Lower lobe of right lung (tissue), 2 donors: Measurements from ENCODE around the gene TIGD7. TPM values are rescaled to one million over a fixed set of nuclear protein-coding genes. Genes with fewer than 3 reads are reported as not detected.
"Not testable (repeated sequence)": the region's sequence is repeated elsewhere in the genome, so short reads cannot be mapped to it uniquely, and the experiment has no call there.

Experiments used
- ATAC-seq, 2 donors: fragments of 200-7000 bp; cut with Tn5 transposase; one replicate each; pipeline ENCODE4 v1.9.1; 2020 to 2022; ENCODE audit warnings: mild to moderate bottlenecking in 2 of 2, moderate library complexity in 2 of 2
- DNase-seq: peaks from one replicate; pipeline ENCODE4 v3.0.0-alpha.2; 2020
- H3K27ac ChIP-seq: fragments of 200-600 bp; one replicate; pipeline ENCODE4 v1.8.0; 2022
- H3K27me3 ChIP-seq: fragments of 200-600 bp; one replicate; pipeline ENCODE4 v1.8.0; 2022; ENCODE audit warnings: low read depth
- H3K36me3 ChIP-seq: fragments of 200-600 bp; one replicate; pipeline ENCODE4 v1.8.0; 2022; ENCODE audit warnings: mild to moderate bottlenecking
- H3K4me1 ChIP-seq: fragments of 200-600 bp; one replicate; pipeline ENCODE4 v1.8.0; 2022
- H3K4me3 ChIP-seq: fragments of 200-600 bp; one replicate; pipeline ENCODE4 v1.8.0; 2022; ENCODE audit warnings: mild to moderate bottlenecking
- H3K9me3 ChIP-seq: fragments of 200-600 bp; one replicate; pipeline ENCODE4 v1.8.0; 2022
- intact Hi-C: fragments of 100-400 bp; cut with DNase I; formaldehyde crosslinking; loops from one replicate; pipeline ENCODE4 v1.11.0; 2022
- total RNA-seq: library from RNA; stranded (reverse); fragmentation: NEBNext Ultra II Directional; extraction: Animal tissue kit (Norgen Biotek cat#: 25700); gene quantifications from one replicate; pipeline ENCODE4 v1.2.1, GENCODE V29; 2021
- TF ChIP-seq, protein P1 (sequence below): fragments of 200-600 bp; IDR thresholded peaks from one replicate; pipeline ENCODE4 v1.8.0; 2022; ENCODE audit warnings: antibody characterized with exemption, mild to moderate bottlenecking
- donor health status: DM: no; HTN: yes; CAD: no; lungs with severe emphysema.

The TIGD7 gene
- total RNA-seq, 1 donor from 2014 or later = 5.3 TPM

DNA sequence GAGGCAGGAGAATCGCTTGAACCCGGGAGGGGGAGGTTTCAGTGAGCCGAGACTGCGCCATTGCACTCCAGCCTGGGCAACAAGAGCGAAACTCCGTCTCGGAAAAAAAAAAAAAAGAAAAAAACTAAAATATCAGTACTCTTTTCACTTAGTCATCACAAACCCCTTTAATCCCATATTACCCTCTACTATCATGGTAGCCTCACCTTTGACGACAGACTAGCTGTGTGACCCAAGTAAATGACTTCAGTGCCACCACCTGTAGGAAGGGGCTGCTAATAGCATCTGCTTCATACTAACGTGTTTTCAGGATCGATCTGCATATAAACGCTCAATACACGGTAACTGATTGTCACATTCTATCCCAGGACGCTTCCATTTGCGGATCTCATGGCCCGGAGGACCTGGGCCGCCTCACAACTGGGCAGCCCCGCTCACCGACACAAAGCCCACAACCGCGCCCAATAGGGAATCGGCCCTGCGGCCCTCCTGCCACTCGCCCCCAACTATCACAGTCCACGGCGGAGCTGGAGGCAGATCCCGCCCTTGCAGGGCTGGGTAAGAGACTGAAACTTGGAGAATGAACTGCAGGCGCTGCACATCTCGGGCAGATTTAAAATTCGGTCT lies 23.0 kb downstream of the TIGD7 start:
- Histone ChIP-seq H3K36me3 (peaks cover 19% of the 10 kb centered on the region), H3K9me3 (peaks cover 11% of the 10 kb centered on the region), H3K4me3 (peak overlapping the region; percentile 75), H3K27me3 (no peaks in the 10 kb centered on the region), H3K27ac (peak overlapping the region; percentile 99), H3K4me1 (peaks cover 28% of the 10 kb centered on the region)
- intact Hi-C loops = no loop called here
- TF ChIP-seq, protein P1, sequence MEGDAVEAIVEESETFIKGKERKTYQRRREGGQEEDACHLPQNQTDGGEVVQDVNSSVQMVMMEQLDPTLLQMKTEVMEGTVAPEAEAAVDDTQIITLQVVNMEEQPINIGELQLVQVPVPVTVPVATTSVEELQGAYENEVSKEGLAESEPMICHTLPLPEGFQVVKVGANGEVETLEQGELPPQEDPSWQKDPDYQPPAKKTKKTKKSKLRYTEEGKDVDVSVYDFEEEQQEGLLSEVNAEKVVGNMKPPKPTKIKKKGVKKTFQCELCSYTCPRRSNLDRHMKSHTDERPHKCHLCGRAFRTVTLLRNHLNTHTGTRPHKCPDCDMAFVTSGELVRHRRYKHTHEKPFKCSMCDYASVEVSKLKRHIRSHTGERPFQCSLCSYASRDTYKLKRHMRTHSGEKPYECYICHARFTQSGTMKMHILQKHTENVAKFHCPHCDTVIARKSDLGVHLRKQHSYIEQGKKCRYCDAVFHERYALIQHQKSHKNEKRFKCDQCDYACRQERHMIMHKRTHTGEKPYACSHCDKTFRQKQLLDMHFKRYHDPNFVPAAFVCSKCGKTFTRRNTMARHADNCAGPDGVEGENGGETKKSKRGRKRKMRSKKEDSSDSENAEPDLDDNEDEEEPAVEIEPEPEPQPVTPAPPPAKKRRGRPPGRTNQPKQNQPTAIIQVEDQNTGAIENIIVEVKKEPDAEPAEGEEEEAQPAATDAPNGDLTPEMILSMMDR = no peak
- peak; percentile 50 to 59 for ATAC-seq
- DNase-seq = no peak

DNA sequence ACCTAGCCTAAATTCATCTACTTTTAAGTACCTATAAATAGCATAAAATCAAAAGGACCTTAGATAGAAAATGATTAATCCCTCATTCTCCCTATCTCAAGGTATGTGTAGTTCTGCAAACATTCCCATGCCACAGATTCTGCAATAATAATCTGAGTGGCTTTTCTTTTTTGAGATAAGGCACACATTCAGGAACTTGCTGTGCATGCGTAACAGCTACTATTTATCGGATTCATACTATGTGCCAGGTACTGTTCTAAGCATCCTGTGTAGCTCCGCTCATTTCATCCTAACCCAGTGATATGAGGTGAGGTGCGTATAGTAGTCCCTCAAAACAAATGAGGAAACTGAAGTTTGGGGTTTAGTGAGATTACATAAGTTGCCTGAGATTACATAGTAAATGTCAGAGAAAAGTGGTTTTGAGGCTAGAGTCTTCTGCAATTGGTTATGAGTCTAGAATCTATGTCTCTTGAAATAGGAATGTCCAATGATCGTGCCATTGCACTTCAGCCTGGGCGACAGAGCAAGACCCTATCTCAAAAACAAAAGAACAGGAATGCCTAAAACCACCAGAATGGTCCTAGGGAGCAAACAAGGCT lies 23.9 kb downstream of the TIGD7 start:
- ATAC-seq (no peak), DNase-seq (no peak)
- H3K36me3 ChIP-seq = peaks cover 10% of the 10 kb centered on the region
- H3K27ac ChIP-seq = no peak overlapping the region
- H3K4me3 ChIP-seq = no peak overlapping the region
- H3K9me3 ChIP-seq = peaks cover 2% of the 10 kb centered on the region
- H3K27me3 ChIP-seq = no peaks in the 10 kb centered on the region
- intact Hi-C loops = no loop called here
- H3K4me1 ChIP-seq = peaks cover 28% of the 10 kb centered on the region
- TF ChIP-seq, protein P1 = no peak

DNA sequence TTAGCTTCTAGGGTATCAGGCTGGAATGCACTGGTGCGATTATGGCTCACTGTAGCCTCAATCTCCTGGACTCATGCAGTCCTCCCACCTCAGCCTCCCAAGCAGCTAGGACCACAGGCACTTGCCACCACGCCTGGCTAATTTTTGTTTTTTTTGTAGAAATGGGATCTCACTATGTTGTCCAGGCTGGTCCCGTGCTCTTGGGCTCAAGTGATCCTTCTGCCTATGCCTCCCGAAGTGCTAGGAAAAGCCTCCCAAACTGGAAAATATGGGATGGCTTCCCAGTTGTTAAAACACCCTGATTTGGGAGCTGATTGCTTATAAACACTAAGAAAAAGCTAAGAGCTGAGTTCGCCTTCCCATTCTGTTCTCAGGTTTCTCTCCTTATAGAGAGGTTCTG lies 28.6 kb downstream of the TIGD7 start:
- Histone ChIP-seq H3K27me3 (no peaks in the 10 kb centered on the region), H3K36me3 (no peaks in the 10 kb centered on the region), H3K4me3 (no peak overlapping the region), H3K4me1 (peaks cover 3% of the 10 kb centered on the region), H3K27ac (no peak overlapping the region), H3K9me3 (no peaks in the 10 kb centered on the region)
- intact Hi-C loops = no loop called here
- TF ChIP-seq, protein P1 = no peak
- ATAC-seq (no peak), DNase-seq (no peak)

DNA sequence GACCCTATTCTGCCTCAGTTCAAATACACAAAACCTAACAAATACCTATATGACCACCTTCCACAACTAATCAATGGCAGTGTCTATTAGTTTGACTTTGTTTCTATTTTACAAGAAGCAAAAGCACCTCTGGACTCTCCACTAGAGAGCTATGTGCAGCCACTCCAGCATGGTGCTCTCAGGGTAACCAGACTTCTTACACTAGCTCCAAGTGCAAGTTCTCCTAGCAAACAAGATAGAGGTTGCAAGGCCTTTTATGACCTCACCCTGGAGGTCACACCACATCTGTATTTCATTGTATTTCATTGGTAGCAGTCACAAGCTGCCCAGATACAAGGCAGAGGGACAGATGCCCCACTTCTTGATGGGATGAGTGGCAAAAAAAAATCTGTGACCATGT lies 30.3 kb downstream of the TIGD7 start:
- Histone ChIP-seq H3K27ac (no peak overlapping the region), H3K9me3 (no peaks in the 10 kb centered on the region), H3K36me3 (no peaks in the 10 kb centered on the region), H3K4me3 (no peak overlapping the region), H3K4me1 (no peaks in the 10 kb centered on the region), H3K27me3 (no peaks in the 10 kb centered on the region)
- TF ChIP-seq, protein P1 = no peak
- DNase-seq (no peak), ATAC-seq (no peak)
- intact Hi-C loops = no loop called here

DNA sequence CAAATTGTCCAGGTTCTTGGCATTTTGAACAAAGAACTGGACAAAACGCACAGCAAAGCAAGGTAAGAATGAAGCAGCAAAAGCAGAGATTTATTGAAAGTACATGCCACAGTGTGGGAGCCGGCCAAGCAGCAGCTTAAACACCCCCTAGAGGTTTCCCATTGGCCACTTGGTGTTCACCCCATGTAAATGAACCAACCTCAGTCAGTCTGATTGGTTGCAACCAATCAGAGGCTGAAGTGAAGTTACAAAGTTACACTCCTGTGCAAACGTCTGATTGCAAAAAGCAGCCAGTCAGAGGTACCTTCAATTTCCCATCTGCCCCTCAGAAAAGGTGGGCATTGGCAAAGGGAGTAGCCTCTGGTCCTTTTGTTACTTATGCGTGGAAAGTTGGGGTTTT lies 30.7 kb downstream of the TIGD7 start:
- TF ChIP-seq, protein P1 = no peak
- Histone ChIP-seq H3K27ac (no peak overlapping the region), H3K4me3 (no peak overlapping the region), H3K9me3 (no peaks in the 10 kb centered on the region), H3K4me1 (no peaks in the 10 kb centered on the region), H3K27me3 (no peaks in the 10 kb centered on the region), H3K36me3 (no peaks in the 10 kb centered on the region)
- intact Hi-C loops = no loop called here
- ATAC-seq = no peak
- no peak for DNase-seq

DNA sequence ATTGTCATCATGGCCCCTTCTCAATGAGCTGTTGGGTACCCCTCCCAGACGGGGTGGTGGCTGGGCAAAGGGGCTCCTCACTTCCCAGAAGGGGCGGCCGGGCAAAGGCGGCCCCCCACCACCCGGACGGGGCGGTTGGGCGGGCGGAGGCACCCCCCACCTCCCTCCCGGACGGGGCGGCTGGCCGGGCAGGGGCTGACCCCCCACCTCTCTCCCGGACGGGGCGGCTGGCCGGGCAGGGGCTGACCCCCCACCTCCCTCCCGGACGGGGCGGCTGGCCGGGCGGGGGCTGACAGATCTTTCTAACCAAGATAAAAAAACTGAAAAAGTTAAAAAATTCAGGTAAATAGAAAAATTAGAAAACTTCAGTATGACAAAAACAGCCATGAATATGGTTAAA lies 33.9 kb downstream of the TIGD7 start:
- DNase-seq, H3K27ac ChIP-seq, H3K27me3 ChIP-seq, intact Hi-C loops, H3K4me1 ChIP-seq, H3K36me3 ChIP-seq, H3K9me3 ChIP-seq, H3K4me3 ChIP-seq, ATAC-seq: not testable (repeated sequence)

DNA sequence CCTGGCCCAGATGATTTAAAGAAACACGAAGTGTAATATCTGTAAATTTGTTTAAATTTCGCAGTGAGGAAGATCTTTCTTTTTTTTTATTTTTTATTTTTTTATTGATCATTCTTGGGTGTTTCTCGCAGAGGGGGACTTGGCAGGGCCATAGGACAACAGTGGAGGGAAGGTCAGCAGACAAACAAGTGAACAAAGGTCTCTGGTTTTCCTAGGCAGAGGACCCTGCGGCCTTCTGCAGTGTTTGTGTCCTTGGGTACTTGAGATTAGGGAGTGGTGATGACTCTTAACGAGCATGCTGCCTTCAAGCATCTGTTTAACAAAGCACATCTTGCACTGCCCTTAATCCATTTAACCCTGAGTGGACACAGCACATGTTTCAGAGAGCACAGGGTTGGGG lies 34.5 kb downstream of the TIGD7 start:
- H3K27me3 ChIP-seq, H3K4me3 ChIP-seq, H3K9me3 ChIP-seq, H3K36me3 ChIP-seq, H3K4me1 ChIP-seq, H3K27ac ChIP-seq, DNase-seq, ATAC-seq, intact Hi-C loops: not testable (repeated sequence)
